OCI-LY7 (cell line): Measurements from ENCODE around the gene RET. TPM values are rescaled to one million over a fixed set of nuclear protein-coding genes. Genes with fewer than 3 reads are reported as not detected.
A peak's percentile ranks its signal among the peaks of the same experiment; 100 is the strongest.

Experiments
- BruUV-seq: library from RNA; stranded (reverse); fragments of 400-500 nt; replicated peaks from 2 replicates; lab custom pipeline; 2021; lab: Mats Ljungman, UMichigan
- CTCF ChIA-PET: fragments of 300-600 bp; sonication (Branson Sonifier 250); formaldehyde crosslinking; loops from one replicate; lab custom pipeline; 2022; ENCODE audit warnings: antibody characterized with exemption; ENCODE audit not compliant: unreplicated experiment; lab: Charles Lee
- POLR2A ChIA-PET: fragments of 300-600 bp; sonication (Branson Sonifier 250); formaldehyde crosslinking; loops from one replicate; lab custom pipeline; 2022; ENCODE audit warnings: antibody characterized with exemption; lab: Charles Lee
- DNase-seq: peaks from one replicate; pipeline ENCODE4 v3.0.0-alpha.2; 2015; ENCODE audit warnings: low spot score
- H2AFZ ChIP-seq: fragments of 200-600 bp; sonication (generic), shearing (Covaris generic); 2 replicates; pipeline ENCODE4 v1.6.1; 2014; ENCODE audit warnings: mild to moderate bottlenecking, antibody characterized with exemption, low read length, moderate library complexity
- H3K27ac ChIP-seq: fragments of 200-600 bp; sonication (generic); 2 replicates; pipeline ENCODE4 v1.5.1; 2014; ENCODE audit warnings: mixed run types, low read depth, mild to moderate bottlenecking, moderate library complexity, low read length, inconsistent platforms; ENCODE audit not compliant: poor library complexity, severe bottlenecking
- H3K36me3 ChIP-seq: fragments of 200-600 bp; sonication (generic); 2 replicates; pipeline ENCODE4 v1.6.1; 2014; ENCODE audit warnings: mild to moderate bottlenecking, antibody characterized with exemption, low read length, moderate library complexity, mixed read lengths; ENCODE audit not compliant: insufficient read depth
- H3K4me1 ChIP-seq: fragments of 200-600 bp; sonication (generic); 2 replicates; pipeline ENCODE4 v1.5.1; 2014; ENCODE audit warnings: mild to moderate bottlenecking, low read length; ENCODE audit not compliant: insufficient read depth, poor library complexity, severe bottlenecking
- H3K4me2 ChIP-seq: fragments of 200-600 bp; sonication (generic); 2 replicates; pipeline ENCODE4 v1.6.1; 2014; ENCODE audit warnings: mild to moderate bottlenecking, low read length
- H3K4me3 ChIP-seq: fragments of 200-600 bp; sonication (generic); 2 replicates; pipeline ENCODE4 v1.5.1; 2014; ENCODE audit warnings: mild to moderate bottlenecking, low read depth, low read length; ENCODE audit not compliant: poor library complexity, severe bottlenecking
- H3K79me2 ChIP-seq: fragments of 200-600 bp; sonication (generic); 2 replicates; pipeline ENCODE4 v1.6.1; 2016; ENCODE audit warnings: low read depth, mild to moderate bottlenecking, low read length, moderate library complexity, mixed read lengths; ENCODE audit not compliant: insufficient read depth
- H3K9me2 ChIP-seq: fragments of 200-600 bp; sonication (generic); 2 replicates; pipeline ENCODE4 v1.6.1; 2016; ENCODE audit warnings: mild to moderate bottlenecking, low read length, mixed read lengths; ENCODE audit not compliant: insufficient read depth
- H3K9me3 ChIP-seq: fragments of 200-600 bp; sonication (generic); 2 replicates; pipeline ENCODE4 v1.6.1; 2014; ENCODE audit warnings: mild to moderate bottlenecking, mixed run types, low read length, mixed read lengths
- H4K20me1 ChIP-seq: fragments of 200-600 bp; sonication (generic); 2 replicates; pipeline ENCODE4 v1.6.1; 2014; ENCODE audit warnings: mild to moderate bottlenecking, antibody characterized with exemption, low read length, moderate library complexity, mixed read lengths; ENCODE audit not compliant: insufficient read depth
- EZH2phosphoT487 ChIP-seq: fragments of 200-600 bp; sonication (generic); IDR thresholded peaks from 2 replicates; pipeline ENCODE4 v1.6.1; 2018; ENCODE audit warnings: low read depth, borderline replicate concordance, mild to moderate bottlenecking, mixed run types, antibody characterized with exemption, low read length, moderate library complexity, mixed read lengths
- intact Hi-C: fragments of 100-400 bp; cut with micrococcal nuclease; formaldehyde crosslinking; loops from one replicate; pipeline ENCODE4 v1.10.0; 2022; ENCODE audit not compliant: unreplicated experiment
- total RNA-seq, 2 experiments: library from RNA; depleted of rRNA in 1 of 2; stranded (reverse); fragments of >200 nt in 1 of 2; shearing (Covaris generic) in 1 of 2; gene quantifications; 2 replicates each; pipeline ENCODE4 v1.2.3, GENCODE V29; 2014 to 2022
- TF ChIP-seq, protein P1 (sequence below): fragments of 200-600 bp; sonication (generic); conservative IDR thresholded peaks from 2 replicates; pipeline ENCODE4 v1.5.1; 2014; ENCODE audit warnings: mild to moderate bottlenecking, antibody characterized with exemption, low read length, moderate library complexity, mixed read lengths

The RET gene
- total RNA-seq, 2 experiments from 2014 or later = 0.06 TPM; not detected in 1

DNA sequence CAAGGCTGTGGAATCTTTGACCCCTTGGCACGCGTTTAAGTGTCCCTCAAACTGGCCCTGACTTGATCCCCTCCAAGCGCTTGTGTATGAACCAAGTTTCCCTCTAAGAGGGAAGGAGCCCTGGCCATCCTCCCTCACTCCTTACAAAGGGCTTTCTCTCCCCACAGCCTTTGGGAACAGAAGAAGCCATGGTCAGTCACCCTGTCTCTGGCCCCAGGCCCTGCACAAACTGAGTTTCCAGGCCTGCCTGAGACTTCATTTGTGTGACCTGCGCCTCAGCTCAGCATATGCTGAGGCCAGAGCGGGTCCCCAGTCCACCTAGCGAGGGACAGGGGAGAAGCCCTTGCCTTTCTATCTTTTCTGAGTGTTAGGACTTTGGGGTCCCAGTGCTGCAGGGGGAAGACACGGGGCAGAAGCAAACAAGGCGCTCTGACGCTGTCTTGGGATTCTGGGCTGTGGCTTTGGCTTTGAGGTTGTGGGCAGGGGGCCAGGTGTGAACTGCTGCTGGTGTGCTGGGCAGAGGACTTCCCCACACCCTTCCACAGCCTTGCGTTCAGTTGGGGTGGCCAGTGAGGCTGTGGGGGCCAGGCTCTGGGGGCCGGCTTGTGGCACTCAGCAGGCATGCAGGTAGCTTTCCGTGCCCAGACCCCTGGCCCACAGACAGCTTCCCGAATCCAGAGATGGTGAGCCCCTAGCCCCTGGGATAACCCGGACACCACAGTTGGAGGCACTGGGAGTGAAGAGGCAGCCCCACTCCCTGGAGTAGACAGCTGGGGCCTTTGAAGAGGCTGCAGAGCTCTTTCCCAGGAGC, 1.5 kb downstream of the RET start:
- Histone ChIP-seq H4K20me1 (no peaks in the 10 kb centered on the region), H3K9me2 (no peaks in the 10 kb centered on the region), H3K27ac (no peak overlapping the region), H3K4me2 (no peak overlapping the region), H3K4me3 (no peak overlapping the region), H3K9me3 (no peaks in the 10 kb centered on the region), H2AFZ (no peak overlapping the region), H3K79me2 (no peaks in the 10 kb centered on the region), H3K36me3 (no peaks in the 10 kb centered on the region), H3K4me1 (peaks cover 1% of the 10 kb centered on the region)
- DNase-seq = no peak
- CTCF ChIA-PET = no interaction called here
- POLR2A ChIA-PET = no interaction called here
- intact Hi-C loops = no loop called here
- no TSS peak for BruUV-seq
- TF ChIP-seq, protein P1, sequence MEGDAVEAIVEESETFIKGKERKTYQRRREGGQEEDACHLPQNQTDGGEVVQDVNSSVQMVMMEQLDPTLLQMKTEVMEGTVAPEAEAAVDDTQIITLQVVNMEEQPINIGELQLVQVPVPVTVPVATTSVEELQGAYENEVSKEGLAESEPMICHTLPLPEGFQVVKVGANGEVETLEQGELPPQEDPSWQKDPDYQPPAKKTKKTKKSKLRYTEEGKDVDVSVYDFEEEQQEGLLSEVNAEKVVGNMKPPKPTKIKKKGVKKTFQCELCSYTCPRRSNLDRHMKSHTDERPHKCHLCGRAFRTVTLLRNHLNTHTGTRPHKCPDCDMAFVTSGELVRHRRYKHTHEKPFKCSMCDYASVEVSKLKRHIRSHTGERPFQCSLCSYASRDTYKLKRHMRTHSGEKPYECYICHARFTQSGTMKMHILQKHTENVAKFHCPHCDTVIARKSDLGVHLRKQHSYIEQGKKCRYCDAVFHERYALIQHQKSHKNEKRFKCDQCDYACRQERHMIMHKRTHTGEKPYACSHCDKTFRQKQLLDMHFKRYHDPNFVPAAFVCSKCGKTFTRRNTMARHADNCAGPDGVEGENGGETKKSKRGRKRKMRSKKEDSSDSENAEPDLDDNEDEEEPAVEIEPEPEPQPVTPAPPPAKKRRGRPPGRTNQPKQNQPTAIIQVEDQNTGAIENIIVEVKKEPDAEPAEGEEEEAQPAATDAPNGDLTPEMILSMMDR = no peak

DNA sequence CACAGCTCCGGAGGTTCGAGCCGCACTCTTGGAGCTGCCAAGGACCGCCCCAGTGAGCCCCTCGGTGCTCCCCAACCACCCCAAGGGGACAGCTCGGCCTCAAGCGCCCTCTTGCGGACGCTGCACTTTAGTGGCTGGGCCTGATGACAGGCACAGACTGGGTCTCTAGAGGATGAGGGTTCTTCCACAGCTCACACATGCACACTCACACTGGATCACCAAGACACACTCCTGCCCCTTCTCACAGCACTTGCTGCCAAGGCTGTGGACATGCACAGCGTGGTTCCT, 2.1 kb downstream of the RET start:
- peak; percentile 32 for DNase-seq
- no peaks in the 10 kb centered on the region for H3K79me2 ChIP-seq
- no peak overlapping the region for H3K4me3 ChIP-seq
- ChIA-PET POLR2A (no interaction called here), CTCF (no interaction called here)
- TF ChIP-seq, protein P1 = peak; percentile 71
- TF ChIP-seq EZH2phosphoT487 = no peak
- peaks cover 7% of the 10 kb centered on the region for H3K4me1 ChIP-seq
- no peaks in the 10 kb centered on the region for H3K9me3 ChIP-seq
- no peak overlapping the region for H3K4me2 ChIP-seq
- no TSS peak for BruUV-seq
- no peak overlapping the region for H2AFZ ChIP-seq
- intact Hi-C loops = no loop called here
- H3K27ac ChIP-seq = no peak overlapping the region
- no peaks in the 10 kb centered on the region for H4K20me1 ChIP-seq
- H3K36me3 ChIP-seq = no peaks in the 10 kb centered on the region
- no peaks in the 10 kb centered on the region for H3K9me2 ChIP-seq

- BruUV-seq = no TSS peak
- Histone ChIP-seq H3K4me2 (no peak overlapping the region), H2AFZ (no peak overlapping the region), H3K36me3 (no peaks in the 10 kb centered on the region), H3K4me3 (no peak overlapping the region), H3K79me2 (no peaks in the 10 kb centered on the region), H4K20me1 (no peaks in the 10 kb centered on the region), H3K9me3 (no peaks in the 10 kb centered on the region), H3K4me1 (peaks cover 8% of the 10 kb centered on the region), H3K9me2 (no peaks in the 10 kb centered on the region), H3K27ac (no peak overlapping the region)
- POLR2A ChIA-PET = interaction anchor here (0.6 to 0.9 kb wide), 3 partner anchors 20 to 239 kb away, joined by 3 to 4 read pairs (median 3); no protein-coding TSS in a partner anchor
- TF ChIP-seq, protein P1 = no peak
- no peak for TF ChIP-seq EZH2phosphoT487
- intact Hi-C loops = no loop called here
- CTCF ChIA-PET = interaction anchor here (0.6 to 0.8 kb wide), 2 partner anchors 9 to 215 kb away, joined by 3 read pairs; no protein-coding TSS in a partner anchor
- DNase-seq = no peak
Observed at GRCh38 chr10:43079856-43080255, 3.0 kb downstream of the RET start.
